K562 (cell line): ENCODE data around the gene BNIP1.

Experiments
- EGR1 ChIP-seq: fragments of 450-650 bp; conservative IDR thresholded peaks from 2 replicates; pipeline ENCODE4 v1.6.1; 2017; ENCODE audit warnings: mild to moderate bottlenecking
- EP300 ChIP-seq: IDR thresholded peaks from 2 replicates; pipeline ENCODE4 v1.6.1; 2012; ENCODE audit warnings: low read length, improper control_type of control experiment
- EZH2 ChIP-seq: IDR thresholded peaks from 2 replicates; pipeline ENCODE4 v1.6.1; 2012; ENCODE audit warnings: low read depth, mild to moderate bottlenecking, inconsistent platforms, low read length, borderline replicate concordance
- HCFC1 ChIP-seq: IDR thresholded peaks from 2 replicates; pipeline ENCODE4 v1.6.1; 2012; ENCODE audit warnings: low read depth, low read length, improper control_type of control experiment
- JUND ChIP-seq, 2 experiments: IDR thresholded peaks; 2 replicates in 1 of 2; 3 replicates in 1 of 2; pipeline ENCODE4 v1.6.1; 2011; ENCODE audit warnings: borderline replicate concordance in 2 of 2, low read depth in 2 of 2, low read length in 2 of 2, improper control_type of control experiment in 1 of 2, missing biosample characterization in 1 of 2, missing genetic modification characterization in 1 of 2, missing genetic modification reagents in 1 of 2
- PCBP1 ChIP-seq: fragments of 200-400 bp; formaldehyde crosslinking; IDR thresholded peaks from 2 replicates; pipeline ENCODE4 v1.6.1; 2018; ENCODE audit warnings: mild to moderate bottlenecking, low read depth, low read length; ENCODE audit not compliant: poor library complexity, severe bottlenecking
- POLR2AphosphoS5 ChIP-seq: IDR thresholded peaks from 2 replicates; pipeline ENCODE4 v1.6.1; 2011; ENCODE audit warnings: mild to moderate bottlenecking, low read depth, low read length, moderate library complexity; ENCODE audit not compliant: control insufficient read depth, insufficient read depth
- RAD21 ChIP-seq, 2 experiments: fragments of 250-450 bp in 1 of 2; fragments of 450-650 bp in 1 of 2; sonication (Bioruptor Pico) in 1 of 2; formaldehyde crosslinking in 1 of 2; IDR thresholded peaks in 1 of 2; conservative IDR thresholded peaks in 1 of 2; 2 replicates each; pipeline versions ENCODE4 v1.4.0 to v1.8.0; 2020 to 2022; ENCODE audit warnings: mild to moderate bottlenecking in 2 of 2, moderate library complexity in 1 of 2
- RCOR1 ChIP-seq, 2 experiments: IDR thresholded peaks; 2 replicates each; pipeline ENCODE4 v1.6.1; 2012; ENCODE audit warnings: low read depth in 2 of 2, low read length in 2 of 2, borderline replicate concordance in 1 of 2, improper control_type of control experiment in 1 of 2
- SP1 ChIP-seq: sonication (generic); formaldehyde crosslinking; IDR thresholded peaks from 2 replicates; pipeline ENCODE4 v1.8.1; 2022; ENCODE audit warnings: mild to moderate bottlenecking, missing genetic modification reagents
- TEAD4 ChIP-seq, 2 experiments: sonication (generic) in 1 of 2; formaldehyde crosslinking in 1 of 2; IDR thresholded peaks; 2 replicates each; pipeline versions ENCODE4 v1.6.1 to v1.8.0; 2012 to 2022; ENCODE audit warnings: borderline replicate concordance in 1 of 2, inconsistent platforms in 1 of 2, low read length in 1 of 2, mild to moderate bottlenecking in 1 of 2, missing genetic modification reagents in 1 of 2
- USF2 ChIP-seq: sonication (generic); formaldehyde crosslinking; IDR thresholded peaks from 2 replicates; pipeline ENCODE4 v1.5.0; 2020; ENCODE audit warnings: missing genetic modification reagents

GRCh38 chr5:173180331-173180730, 36.0 kb downstream of the BNIP1 start:
- TF ChIP-seq TEAD4 (IDR thresholded peaks at IDR 0.05; ENCODE audit: low read length) (no peak), TEAD4 (CRISPR knock-in tag; IDR thresholded peaks at IDR 0.05; ENCODE audit: borderline replicate concordance) (no peak), RCOR1 (IDR thresholded peaks at IDR 0.05; ENCODE audit: borderline replicate concordance in 1 of 2, low read depth in 2 of 2, low read length in 2 of 2) (no peak), EP300 (no peak), POLR2AphosphoS5 (no peak), JUND (IDR thresholded peaks at IDR 0.05; ENCODE audit: borderline replicate concordance, low read depth, low read length) (no peak), JUND (tag; IDR thresholded peaks at IDR 0.05; ENCODE audit: borderline replicate concordance, low read depth, low read length) (no peak), SP1 (CRISPR knock-in tag) (no peak), EGR1 (no peak), EZH2 (no peak), PCBP1 (no peak), HCFC1 (no peak), USF2 (no peak), RAD21 (CRISPR knock-in tag; conservative IDR thresholded peaks at IDR 0.05 in 1 of 2, IDR thresholded peaks at IDR 0.05 in 1 of 2) (no peak)
